Endodermal cell (in vitro differentiated cells): ENCODE measurements around the gene SMAD7. TPM values are rescaled to one million over a fixed set of nuclear protein-coding genes. Genes with fewer than 3 reads are reported as not detected.

Experiments used
- DNase-seq: peaks from one replicate; pipeline ENCODE4 v3.0.0-alpha.2; 2017
- H3K27ac ChIP-seq: 2 replicates; pipeline ENCODE4 v1.5.1; 2013; ENCODE audit warnings: mild to moderate bottlenecking, low read depth, low read length, moderate library complexity
- H3K27me3 ChIP-seq: 2 replicates; pipeline ENCODE4 v1.6.1; 2013; ENCODE audit warnings: mild to moderate bottlenecking, low read length, moderate library complexity; ENCODE audit not compliant: insufficient read depth, control insufficient read depth, poor library complexity, severe bottlenecking
- H3K36me3 ChIP-seq: 2 replicates; pipeline ENCODE4 v1.7.0; 2013; ENCODE audit warnings: mild to moderate bottlenecking, low read length, moderate library complexity; ENCODE audit not compliant: control insufficient read depth, insufficient read depth
- H3K4me1 ChIP-seq: one replicate; pipeline ENCODE4 v1.7.0; 2013; ENCODE audit warnings: low read length; ENCODE audit not compliant: control insufficient read depth, insufficient read depth
- H3K4me3 ChIP-seq: 2 replicates; pipeline ENCODE4 v1.5.1; 2013; ENCODE audit warnings: mild to moderate bottlenecking, low read length, moderate library complexity
- H3K9ac ChIP-seq: 2 replicates; pipeline ENCODE4 v1.6.1; 2013; ENCODE audit warnings: mild to moderate bottlenecking, low read length, moderate library complexity; ENCODE audit not compliant: poor library complexity, severe bottlenecking; ENCODE audit errors: extremely low read depth
- H3K9me3 ChIP-seq: 2 replicates; pipeline ENCODE4 v1.6.1; 2013; ENCODE audit warnings: mild to moderate bottlenecking, low read length, moderate library complexity; ENCODE audit not compliant: control insufficient read depth
- H3K27ac Mint-ChIP-seq: 2 replicates; pipeline ENCODE4 v1.8.0; 2020; ENCODE audit warnings: mixed read lengths
- H3K27me3 Mint-ChIP-seq: 2 replicates; pipeline ENCODE4 v1.8.0; 2021; ENCODE audit warnings: mild to moderate bottlenecking, mixed read lengths; ENCODE audit not compliant: insufficient read depth
- H3K36me3 Mint-ChIP-seq: 2 replicates; pipeline ENCODE4 v1.8.0; 2020; ENCODE audit warnings: low read depth, mixed read lengths
- H3K4me1 Mint-ChIP-seq: 2 replicates; pipeline ENCODE4 v1.8.0; 2020; ENCODE audit warnings: mixed read lengths
- H3K4me3 Mint-ChIP-seq: 2 replicates; pipeline ENCODE4 v1.8.0; 2020; ENCODE audit warnings: mild to moderate bottlenecking, moderate library complexity, mixed read lengths
- H3K9me3 Mint-ChIP-seq: 2 replicates; pipeline ENCODE4 v1.8.0; 2020; ENCODE audit warnings: mild to moderate bottlenecking, mixed read lengths
- WGBS, 2 experiments: methylation state at CpG; one replicate each; pipeline versions ENCODE4 v1.1.5 to v1.1.7; 2013; ENCODE audit warnings: missing lambda C conversion rate in 2 of 2, mixed read lengths in 1 of 2; ENCODE audit not compliant: insufficient coverage in 1 of 2, insufficient read length in 1 of 2; 5-methylcytosine and 5-hydroxymethylcytosine counted together
- total RNA-seq, 2 donors: library from RNA; stranded (reverse); fragmentation: NEBNext Ultra II Directional in 1 of 2; extraction: Animal tissue kit (Norgen Biotek cat#: 25700) in 1 of 2; gene quantifications; 2 replicates in 1 of 2; 3 replicates in 1 of 2; pipeline ENCODE4 v1.2.1, GENCODE V29; 2021
- TF ChIP-seq, protein P1 (sequence below): fragments of 200-600 bp; sonication (generic); conservative IDR thresholded peaks from 2 replicates; pipeline ENCODE4 v1.5.0; 2021; ENCODE audit warnings: antibody characterized with exemption, mild to moderate bottlenecking

SMAD7 gene
- total RNA-seq, 2 donors from 2014 or later: 52.4 to 67.4 TPM

- Histone ChIP-seq H3K9ac (no peak overlapping the region), H3K4me3 (no peak overlapping the region), H3K9me3 (no peaks in the 10 kb centered on the region), H3K4me1 (peaks cover 21% of the 10 kb centered on the region), H3K36me3 (no peaks in the 10 kb centered on the region), H3K27me3 (no peaks in the 10 kb centered on the region), H3K27ac (no peak overlapping the region)
- TF ChIP-seq, protein P1, sequence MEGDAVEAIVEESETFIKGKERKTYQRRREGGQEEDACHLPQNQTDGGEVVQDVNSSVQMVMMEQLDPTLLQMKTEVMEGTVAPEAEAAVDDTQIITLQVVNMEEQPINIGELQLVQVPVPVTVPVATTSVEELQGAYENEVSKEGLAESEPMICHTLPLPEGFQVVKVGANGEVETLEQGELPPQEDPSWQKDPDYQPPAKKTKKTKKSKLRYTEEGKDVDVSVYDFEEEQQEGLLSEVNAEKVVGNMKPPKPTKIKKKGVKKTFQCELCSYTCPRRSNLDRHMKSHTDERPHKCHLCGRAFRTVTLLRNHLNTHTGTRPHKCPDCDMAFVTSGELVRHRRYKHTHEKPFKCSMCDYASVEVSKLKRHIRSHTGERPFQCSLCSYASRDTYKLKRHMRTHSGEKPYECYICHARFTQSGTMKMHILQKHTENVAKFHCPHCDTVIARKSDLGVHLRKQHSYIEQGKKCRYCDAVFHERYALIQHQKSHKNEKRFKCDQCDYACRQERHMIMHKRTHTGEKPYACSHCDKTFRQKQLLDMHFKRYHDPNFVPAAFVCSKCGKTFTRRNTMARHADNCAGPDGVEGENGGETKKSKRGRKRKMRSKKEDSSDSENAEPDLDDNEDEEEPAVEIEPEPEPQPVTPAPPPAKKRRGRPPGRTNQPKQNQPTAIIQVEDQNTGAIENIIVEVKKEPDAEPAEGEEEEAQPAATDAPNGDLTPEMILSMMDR: no peak
- Mint-ChIP-seq H3K36me3 (no peaks in the 10 kb centered on the region), H3K4me3 (no peak overlapping the region), H3K4me1 (peaks cover 19% of the 10 kb centered on the region), H3K27ac (no peak overlapping the region), H3K27me3 (peaks cover 2% of the 10 kb centered on the region), H3K9me3 (no peaks in the 10 kb centered on the region)
- WGBS, 2 experiments: 95 to 100% methylated on average over 2 to 10 of the region's 10 CpGs
- DNase-seq: no peak
These were observed 42.8 kb upstream of the SMAD7 start for GRCh38 chr18:48993586-48993985.

GRCh38 chr18:48992791-48993555 lies 42.2 kb upstream of the SMAD7 start:
- Histone ChIP-seq H3K4me1 (peaks cover 15% of the 10 kb centered on the region), H3K4me3 (no peak overlapping the region), H3K9me3 (no peaks in the 10 kb centered on the region), H3K27ac (no peak overlapping the region), H3K9ac (no peak overlapping the region), H3K36me3 (no peaks in the 10 kb centered on the region), H3K27me3 (no peaks in the 10 kb centered on the region)
- H3K27ac Mint-ChIP-seq: no peak overlapping the region
- peaks cover 2% of the 10 kb centered on the region for H3K27me3 Mint-ChIP-seq
- no peaks in the 10 kb centered on the region for H3K9me3 Mint-ChIP-seq
- no peaks in the 10 kb centered on the region for H3K36me3 Mint-ChIP-seq
- peak; percentile 47 for DNase-seq
- H3K4me1 Mint-ChIP-seq: peaks cover 13% of the 10 kb centered on the region
- WGBS, 2 experiments: 90 to 92% methylated on average over 10 to 12 of the region's 12 CpGs
- TF ChIP-seq, protein P1: no peak
- no peak overlapping the region for H3K4me3 Mint-ChIP-seq

- peaks cover 2% of the 10 kb centered on the region for H3K27me3 Mint-ChIP-seq
- no peak for DNase-seq
- no peaks in the 10 kb centered on the region for H3K9me3 Mint-ChIP-seq
- no peaks in the 10 kb centered on the region for H3K36me3 ChIP-seq
- H3K36me3 Mint-ChIP-seq: no peaks in the 10 kb centered on the region
- H3K27me3 ChIP-seq: no peaks in the 10 kb centered on the region
- TF ChIP-seq, protein P1: no peak
- no peak overlapping the region for H3K27ac Mint-ChIP-seq
- H3K9ac ChIP-seq: no peak overlapping the region
- H3K9me3 ChIP-seq: no peaks in the 10 kb centered on the region
- peaks cover 11% of the 10 kb centered on the region for H3K4me1 ChIP-seq
- H3K4me3 ChIP-seq: no peak overlapping the region
- WGBS, 2 experiments: 93 to 95% methylated on average over 3 to 8 of the region's 8 CpGs
- no peak overlapping the region for H3K4me3 Mint-ChIP-seq
- peaks cover 10% of the 10 kb centered on the region for H3K4me1 Mint-ChIP-seq
- no peak overlapping the region for H3K27ac ChIP-seq
These were observed 41.4 kb upstream of the SMAD7 start for GRCh38 chr18:48992133-48992532.
